Testis (tissue), 2 donors: ENCODE data around the gene STEAP2.

Experiments used
- CTCF ChIP-seq, 3 experiments: fragments of 450-650 bp in 2 of 3; fragments of 200-600 bp in 1 of 3; sonication (generic) in 1 of 3; IDR thresholded peaks; one replicate each; pipeline ENCODE4 v1.5.1; 2016 to 2019; ENCODE audit warnings: antibody characterized with exemption in 3 of 3, mild to moderate bottlenecking in 2 of 3, moderate library complexity in 1 of 3
- POLR2A ChIP-seq: fragments of 450-650 bp; IDR thresholded peaks from one replicate; pipeline ENCODE4 v1.6.1; 2017; ENCODE audit warnings: antibody characterized with exemption, mild to moderate bottlenecking, moderate library complexity

- no peak for TF ChIP-seq CTCF (IDR thresholded peaks at IDR 0.05)
- no peak for TF ChIP-seq POLR2A
These were observed 31.0 kb downstream of the STEAP2 start for GRCh38 chr7:90242369-90243168.
